ENCODE results near the gene HAUS6. TPM values are rescaled to one million over a fixed set of nuclear protein-coding genes. Genes with fewer than 3 reads are reported as not detected.
A peak's percentile ranks its signal among the peaks of the same experiment; 100 is the strongest.
"Not testable (repeated sequence)": the region's sequence is repeated elsewhere in the genome, so short reads cannot be mapped to it uniquely, and the experiment has no call there.

HAUS6 gene
- total RNA-seq, 1 experiment from 2014 or later: 15.8 TPM

GRCh38 chr9:19108038-19108437 is 5.3 kb upstream of the HAUS6 start:
- ChIA-PET CTCF (no interaction called here), POLR2A (no interaction called here)
- no peak for TF ChIP-seq CTCF (IDR thresholded peaks at IDR 0.05; ENCODE audit: unreplicated experiment)
- no peak overlapping the region for H3K4me3 Mint-ChIP-seq (ENCODE audit: unreplicated experiment)
- H3K27ac Mint-ChIP-seq (ENCODE audit: low read depth, unreplicated experiment): no peak overlapping the region
- DNase-seq (ENCODE audit: unreplicated experiment): no peak
- intact Hi-C loops (cut with micrococcal nuclease): no loop called here
- no peaks in the 10 kb centered on the region for H3K4me1 Mint-ChIP-seq (ENCODE audit: insufficient read depth, unreplicated experiment)
- BruUV-seq (replicated peaks): no TSS peak
- peaks cover 13% of the 10 kb centered on the region for H3K36me3 Mint-ChIP-seq (ENCODE audit: insufficient read depth, unreplicated experiment)
- H3K9me3 Mint-ChIP-seq (ENCODE audit: unreplicated experiment): no peaks in the 10 kb centered on the region
- no peaks in the 10 kb centered on the region for H3K27me3 Mint-ChIP-seq (ENCODE audit: insufficient read depth, unreplicated experiment)

- ChIA-PET POLR2A (interaction anchor here (0.8 to 2.3 kb wide), 2 partner anchors 9 to 12 kb away, joined by 5 to 10 read pairs; no protein-coding TSS in a partner anchor), CTCF (interaction anchor here (0.6 to 1.9 kb wide), 4 partner anchors 12 to 70 kb away, joined by 3 to 7 read pairs (median 5); no protein-coding TSS in a partner anchor)
- no peak for DNase-seq (ENCODE audit: unreplicated experiment)
- Mint-ChIP-seq H3K4me3 (ENCODE audit: unreplicated experiment) (no peak overlapping the region), H3K9me3 (ENCODE audit: unreplicated experiment) (no peaks in the 10 kb centered on the region), H3K36me3 (ENCODE audit: insufficient read depth, unreplicated experiment) (peaks cover 8% of the 10 kb centered on the region), H3K27me3 (ENCODE audit: insufficient read depth, unreplicated experiment) (no peaks in the 10 kb centered on the region), H3K27ac (ENCODE audit: low read depth, unreplicated experiment) (no peak overlapping the region), H3K4me1 (ENCODE audit: insufficient read depth, unreplicated experiment) (peaks cover 6% of the 10 kb centered on the region)
- intact Hi-C loops (cut with micrococcal nuclease): no loop called here
- no TSS peak for BruUV-seq (replicated peaks)
- no peak for TF ChIP-seq CTCF (IDR thresholded peaks at IDR 0.05; ENCODE audit: unreplicated experiment)
Measured at GRCh38 chr9:19104515-19105282, 2.0 kb upstream of the HAUS6 start.

- ChIA-PET CTCF (interaction anchor here (0.6 to 1.5 kb wide), 2 partner anchors 72 to 1351 kb away, joined by 3 to 5 read pairs; no protein-coding TSS in a partner anchor), POLR2A (interaction anchor here (0.7 to 3.0 kb wide), 13 partner anchors 12 to 278 kb away, joined by 3 to 12 read pairs (median 3); partner anchors contain the start of genes DENND4C, RPS6 and RRAGA)
- Mint-ChIP-seq H3K9me3 (ENCODE audit: unreplicated experiment) (no peaks in the 10 kb centered on the region), H3K27ac (ENCODE audit: low read depth, unreplicated experiment) (peak overlapping the region; percentile 87), H3K36me3 (ENCODE audit: insufficient read depth, unreplicated experiment) (peaks cover 8% of the 10 kb centered on the region), H3K4me3 (ENCODE audit: unreplicated experiment) (peak overlapping the region; percentile 88), H3K27me3 (ENCODE audit: insufficient read depth, unreplicated experiment) (no peaks in the 10 kb centered on the region), H3K4me1 (ENCODE audit: insufficient read depth, unreplicated experiment) (peaks cover 12% of the 10 kb centered on the region)
- peak; percentile 37 for DNase-seq (ENCODE audit: unreplicated experiment)
- TF ChIP-seq CTCF (IDR thresholded peaks at IDR 0.05; ENCODE audit: unreplicated experiment): no peak
- intact Hi-C loops (cut with micrococcal nuclease): loop anchor here (1.0 to 2.0 kb wide), 3 partner anchors 61 to 129 kb away; partner anchors contain the start of gene DENND4C
- TSS peak; percentile 55 for BruUV-seq (replicated peaks)
Measured at GRCh38 chr9:19102181-19102630, 498 bp downstream of the HAUS6 start.

GRCh38 chr9:19101203-19101602 is 1.5 kb downstream of the HAUS6 start:
- ChIA-PET CTCF (interaction anchor here (0.8 to 1.5 kb wide), 7 partner anchors 12 to 388 kb away, joined by 3 to 7 read pairs (median 5); no protein-coding TSS in a partner anchor), POLR2A (interaction anchor here (1.0 to 3.0 kb wide), 9 partner anchors 15 to 279 kb away, joined by 3 to 12 read pairs (median 9); partner anchors contain the start of genes DENND4C, RPS6 and RRAGA)

GRCh38 chr9:19097431-19097830 is 5.3 kb downstream of the HAUS6 start:
- H3K27ac Mint-ChIP-seq (ENCODE audit: low read depth, unreplicated experiment): peak overlapping the region; percentile 31
- BruUV-seq (replicated peaks); DNase-seq (ENCODE audit: unreplicated experiment); intact Hi-C loops (cut with micrococcal nuclease); CTCF ChIA-PET; H3K4me3 Mint-ChIP-seq (ENCODE audit: unreplicated experiment); H3K27me3 Mint-ChIP-seq (ENCODE audit: insufficient read depth, unreplicated experiment); H3K9me3 Mint-ChIP-seq (ENCODE audit: unreplicated experiment): not testable (repeated sequence)
- H3K4me1 Mint-ChIP-seq (ENCODE audit: insufficient read depth, unreplicated experiment): peaks cover 12% of the 10 kb centered on the region
- POLR2A ChIA-PET: interaction anchor here (1.3 kb wide), 2 partner anchors 77 to 135 kb away, joined by 3 to 4 read pairs; no protein-coding TSS in a partner anchor
- H3K36me3 Mint-ChIP-seq (ENCODE audit: insufficient read depth, unreplicated experiment): peaks cover 29% of the 10 kb centered on the region

More at GRCh38 chr9:19101203-19101602, 1.5 kb downstream of the HAUS6 start:
- no peak for TF ChIP-seq CTCF (IDR thresholded peaks at IDR 0.05; ENCODE audit: unreplicated experiment)
- H3K36me3 Mint-ChIP-seq (ENCODE audit: insufficient read depth, unreplicated experiment): peaks cover 8% of the 10 kb centered on the region
- no peak overlapping the region for H3K27ac Mint-ChIP-seq (ENCODE audit: low read depth, unreplicated experiment)
- intact Hi-C loops (cut with micrococcal nuclease): no loop called here
- H3K27me3 Mint-ChIP-seq (ENCODE audit: insufficient read depth, unreplicated experiment): no peaks in the 10 kb centered on the region
- peak; percentile 31 for DNase-seq (ENCODE audit: unreplicated experiment)
- H3K4me1 Mint-ChIP-seq (ENCODE audit: insufficient read depth, unreplicated experiment): peaks cover 12% of the 10 kb centered on the region
- H3K9me3 Mint-ChIP-seq (ENCODE audit: unreplicated experiment): no peaks in the 10 kb centered on the region
- no TSS peak for BruUV-seq (replicated peaks)
- peak overlapping the region; percentile 88 for H3K4me3 Mint-ChIP-seq (ENCODE audit: unreplicated experiment)

Measured in MCF 10A (cell line).